Measurements from ENCODE around the gene MAP2K6.

GRCh38 chr17:69539274-69539673, 124.8 kb downstream of the MAP2K6 start:
- TF ChIP-seq POLR2AphosphoS5 (IDR thresholded peaks at IDR 0.05; ENCODE audit: low read depth, low read length) = no peak
- TF ChIP-seq POLR2A (IDR thresholded peaks at IDR 0.05; ENCODE audit: low read depth, low read length) = no peak
- no peak for TF ChIP-seq POU2F2 (IDR thresholded peaks at IDR 0.05; ENCODE audit: low read depth, low read length)
- TF ChIP-seq TAF1 (IDR thresholded peaks at IDR 0.05; ENCODE audit: low read depth, low read length) = no peak

Measured in GM12891 (cell line).